SU-DHL-6 (cell line): ENCODE results near the gene GC.

Experiments
- CTCF ChIP-seq: fragments of 200-600 bp; sonication (generic); IDR thresholded peaks from one replicate; pipeline ENCODE4 v1.5.1; 2017; ENCODE audit warnings: antibody characterized with exemption, mild to moderate bottlenecking, low read length, moderate library complexity; ENCODE audit not compliant: insufficient read depth, poor library complexity, severe bottlenecking
- EZH2phosphoT487 ChIP-seq: fragments of 200-600 bp; sonication (generic), shearing (Covaris generic); conservative IDR thresholded peaks from 2 replicates; pipeline ENCODE4 v1.6.1; 2018; ENCODE audit warnings: mild to moderate bottlenecking, antibody characterized with exemption, low read length, moderate library complexity, mixed read lengths

DNA sequence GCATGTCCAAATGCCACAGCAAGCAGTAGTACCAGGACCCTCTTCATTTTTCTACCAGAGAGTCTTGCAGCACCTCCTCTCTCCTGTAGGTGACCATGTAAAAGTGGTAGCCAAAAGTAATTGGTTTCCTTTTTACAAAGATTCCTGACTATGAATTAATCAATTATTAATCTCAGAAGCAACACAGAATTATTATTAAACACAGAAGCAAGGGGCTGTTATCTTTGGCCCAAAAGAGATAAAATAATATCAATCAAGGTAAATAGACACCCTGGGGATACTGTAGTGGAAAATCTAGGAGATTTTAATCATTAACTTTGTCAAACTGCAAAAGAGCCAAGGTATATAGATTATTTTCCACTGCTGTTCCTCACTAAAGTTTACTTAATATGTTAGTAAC, at the start of gene GC:
- TF ChIP-seq CTCF = no peak
- TF ChIP-seq EZH2phosphoT487 = no peak
